Measurements from ENCODE around the gene ORM1.

The ORM1 gene

GRCh38 chr9:114289106-114289505 is 33.8 kb upstream of the ORM1 start:
- Histone ChIP-seq H3K4me1 (ENCODE audit: control insufficient read depth in 1 of 2, insufficient read depth in 1 of 2, low read depth in 1 of 2, low read length in 1 of 2) (no peaks in the 10 kb centered on the region), H3K27me3 (peaks cover 23% of the 10 kb centered on the region), H3K36me3 (no peaks in the 10 kb centered on the region), H3K9me3 (no peaks in the 10 kb centered on the region), H3K4me3 (ENCODE audit: low read depth in 1 of 2, low read length in 1 of 2) (no peak overlapping the region), H3K27ac (no peak overlapping the region)
- TF ChIP-seq, protein P1, sequence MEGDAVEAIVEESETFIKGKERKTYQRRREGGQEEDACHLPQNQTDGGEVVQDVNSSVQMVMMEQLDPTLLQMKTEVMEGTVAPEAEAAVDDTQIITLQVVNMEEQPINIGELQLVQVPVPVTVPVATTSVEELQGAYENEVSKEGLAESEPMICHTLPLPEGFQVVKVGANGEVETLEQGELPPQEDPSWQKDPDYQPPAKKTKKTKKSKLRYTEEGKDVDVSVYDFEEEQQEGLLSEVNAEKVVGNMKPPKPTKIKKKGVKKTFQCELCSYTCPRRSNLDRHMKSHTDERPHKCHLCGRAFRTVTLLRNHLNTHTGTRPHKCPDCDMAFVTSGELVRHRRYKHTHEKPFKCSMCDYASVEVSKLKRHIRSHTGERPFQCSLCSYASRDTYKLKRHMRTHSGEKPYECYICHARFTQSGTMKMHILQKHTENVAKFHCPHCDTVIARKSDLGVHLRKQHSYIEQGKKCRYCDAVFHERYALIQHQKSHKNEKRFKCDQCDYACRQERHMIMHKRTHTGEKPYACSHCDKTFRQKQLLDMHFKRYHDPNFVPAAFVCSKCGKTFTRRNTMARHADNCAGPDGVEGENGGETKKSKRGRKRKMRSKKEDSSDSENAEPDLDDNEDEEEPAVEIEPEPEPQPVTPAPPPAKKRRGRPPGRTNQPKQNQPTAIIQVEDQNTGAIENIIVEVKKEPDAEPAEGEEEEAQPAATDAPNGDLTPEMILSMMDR (IDR thresholded peaks at IDR 0.05): no peak

DNA sequence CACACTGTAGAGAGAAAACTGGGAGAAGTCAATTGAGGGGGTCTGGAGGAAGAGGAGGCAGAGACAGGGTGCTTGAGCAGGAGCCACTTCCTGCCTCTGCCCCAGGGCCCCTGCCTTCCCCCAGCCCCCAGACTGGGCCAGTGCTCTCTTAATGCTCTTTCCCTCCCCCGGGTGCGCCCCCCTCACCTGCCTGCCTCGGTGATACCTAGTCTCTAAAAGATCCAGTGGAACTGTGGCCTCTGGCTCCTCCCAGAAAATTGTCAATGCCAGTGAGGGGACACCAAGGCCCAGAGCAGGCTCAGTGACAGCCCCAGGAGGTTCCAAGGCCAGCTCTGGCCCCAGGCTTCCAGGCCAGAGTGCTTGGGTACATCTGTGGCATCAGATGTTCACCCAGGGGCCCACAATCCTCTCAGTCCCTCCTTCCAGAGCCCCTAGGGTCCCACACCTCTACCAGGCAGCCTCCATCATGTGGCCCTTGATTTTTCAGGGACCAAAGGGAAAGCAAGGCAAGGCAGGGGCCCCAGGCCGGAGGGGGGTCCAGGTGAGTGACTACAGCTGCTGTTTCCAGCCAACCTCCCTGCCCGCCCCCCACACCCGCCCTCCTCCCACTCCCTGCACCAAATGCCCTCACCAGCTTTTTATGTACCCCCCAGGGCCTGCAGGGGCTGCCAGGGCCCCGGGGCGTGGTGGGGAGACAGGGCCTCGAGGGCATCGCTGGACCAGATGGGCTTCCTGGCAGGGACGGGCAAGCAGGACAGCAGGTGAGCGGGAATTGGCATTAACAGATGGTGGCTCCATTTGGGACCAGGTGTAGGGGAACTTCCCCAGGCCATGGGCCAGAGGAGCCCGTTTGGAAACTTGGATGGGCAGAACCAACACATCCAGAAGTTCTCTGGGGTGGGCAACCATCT is 33.1 kb upstream of the ORM1 start:
- Histone ChIP-seq H3K27me3 (peaks cover 25% of the 10 kb centered on the region), H3K9me3 (no peaks in the 10 kb centered on the region), H3K4me3 (ENCODE audit: low read depth in 1 of 2, low read length in 1 of 2) (no peak overlapping the region), H3K36me3 (no peaks in the 10 kb centered on the region), H3K4me1 (ENCODE audit: control insufficient read depth in 1 of 2, insufficient read depth in 1 of 2, low read depth in 1 of 2, low read length in 1 of 2) (no peaks in the 10 kb centered on the region), H3K27ac (no peak overlapping the region)
- TF ChIP-seq, protein P1 (IDR thresholded peaks at IDR 0.05): no peak

DNA sequence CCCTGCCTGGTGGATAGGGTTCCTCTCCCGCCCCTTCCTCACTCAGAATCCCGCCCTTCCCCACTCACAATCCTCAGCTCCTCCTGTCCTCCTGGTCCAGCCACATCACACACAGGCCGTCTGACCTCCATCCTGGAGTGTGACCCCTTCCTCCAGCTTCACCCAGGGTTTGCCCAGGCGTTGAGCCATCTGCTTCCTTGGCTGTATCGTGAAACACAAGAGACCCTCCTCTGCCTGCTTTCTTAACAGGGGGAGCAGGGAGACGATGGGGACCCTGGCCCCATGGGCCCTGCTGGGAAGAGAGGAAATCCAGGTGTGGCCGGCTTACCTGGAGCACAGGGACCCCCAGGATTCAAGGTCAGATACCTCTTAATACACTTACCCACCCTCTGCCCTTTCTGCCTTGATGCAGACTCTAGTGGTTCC is 32.3 kb upstream of the ORM1 start:
- Histone ChIP-seq H3K9me3 (peaks cover 2% of the 10 kb centered on the region), H3K4me3 (ENCODE audit: low read depth in 1 of 2, low read length in 1 of 2) (no peak overlapping the region), H3K4me1 (ENCODE audit: control insufficient read depth in 1 of 2, insufficient read depth in 1 of 2, low read depth in 1 of 2, low read length in 1 of 2) (no peaks in the 10 kb centered on the region), H3K27ac (no peak overlapping the region), H3K36me3 (no peaks in the 10 kb centered on the region), H3K27me3 (peaks cover 20% of the 10 kb centered on the region)
- TF ChIP-seq, protein P1 (IDR thresholded peaks at IDR 0.05): no peak

GRCh38 chr9:114291064-114291474 is 31.8 kb upstream of the ORM1 start:
- Histone ChIP-seq H3K4me3 (ENCODE audit: low read depth in 1 of 2, low read length in 1 of 2) (no peak overlapping the region), H3K36me3 (no peaks in the 10 kb centered on the region), H3K9me3 (peaks cover 3% of the 10 kb centered on the region), H3K4me1 (ENCODE audit: control insufficient read depth in 1 of 2, insufficient read depth in 1 of 2, low read depth in 1 of 2, low read length in 1 of 2) (no peaks in the 10 kb centered on the region), H3K27ac (no peak overlapping the region), H3K27me3 (peaks cover 18% of the 10 kb centered on the region)
- TF ChIP-seq, protein P1 (IDR thresholded peaks at IDR 0.05): peak; percentile 90

DNA sequence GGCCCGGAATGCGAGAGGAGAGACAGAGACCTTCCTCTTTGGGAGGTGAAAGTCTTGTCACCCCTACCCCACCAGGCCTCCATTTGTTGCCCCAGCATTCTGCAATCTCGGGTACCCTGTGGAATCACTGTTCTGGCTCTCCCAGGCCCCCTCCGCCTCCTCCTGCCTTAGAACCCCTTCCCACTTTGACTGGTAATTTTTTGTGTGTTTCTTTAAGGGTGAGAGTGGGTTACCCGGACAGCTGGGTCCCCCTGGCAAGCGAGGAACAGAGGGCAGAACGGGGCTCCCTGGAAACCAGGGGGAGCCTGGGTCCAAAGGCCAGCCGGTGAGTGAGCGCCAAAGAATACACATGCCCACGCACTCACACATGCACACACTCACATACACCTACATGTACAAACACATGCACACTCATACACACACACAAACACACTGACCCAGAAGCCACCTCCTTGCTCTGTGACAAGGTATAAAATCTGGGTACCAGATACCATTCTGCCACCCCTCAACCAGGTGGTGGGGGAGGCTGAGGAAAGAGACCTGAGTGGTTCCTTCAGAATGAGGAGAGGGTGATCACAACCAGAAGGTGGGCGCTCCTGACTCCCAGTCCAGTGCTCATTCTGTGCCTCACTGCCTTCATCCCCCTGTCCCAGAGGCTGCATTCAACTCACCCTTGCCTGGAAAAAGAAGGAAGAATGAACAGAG is 30.9 kb upstream of the ORM1 start:
- H3K4me3 ChIP-seq (ENCODE audit: low read depth in 1 of 2, low read length in 1 of 2): no peak overlapping the region
- H3K4me1 ChIP-seq (ENCODE audit: control insufficient read depth in 1 of 2, insufficient read depth in 1 of 2, low read depth in 1 of 2, low read length in 1 of 2): no peaks in the 10 kb centered on the region
- no peaks in the 10 kb centered on the region for H3K36me3 ChIP-seq
- no peak overlapping the region for H3K27ac ChIP-seq
- peaks cover 18% of the 10 kb centered on the region for H3K27me3 ChIP-seq
- peaks cover 3% of the 10 kb centered on the region for H3K9me3 ChIP-seq
- TF ChIP-seq, protein P1 (IDR thresholded peaks at IDR 0.05): no peak

All from neutrophil (primary cell).